ENCODE data around the gene UIMC1.
"Not testable (repeated sequence)": the region's sequence is repeated elsewhere in the genome, so short reads cannot be mapped to it uniquely, and the experiment has no call there.

The UIMC1 gene

GRCh38 chr5:176987583-176987982 is 19.0 kb downstream of the UIMC1 start:
- Histone ChIP-seq H3K36me3 (ENCODE audit: control insufficient read depth, insufficient read depth, low read length) (no peaks in the 10 kb centered on the region), H3K4me1 (ENCODE audit: control insufficient read depth, insufficient read depth, low read length) (no peaks in the 10 kb centered on the region), H3K9ac (ENCODE audit: low read depth, low read length) (no peak overlapping the region), H3K27ac (ENCODE audit: low read depth, low read length) (no peak overlapping the region), H3K9me3 (ENCODE audit: control insufficient read depth, insufficient read depth, low read length) (peaks cover 11% of the 10 kb centered on the region), H3K4me3 (ENCODE audit: low read depth, low read length) (no peak overlapping the region), H3K27me3 (ENCODE audit: control insufficient read depth, insufficient read depth, low read length) (no peaks in the 10 kb centered on the region)

- no peak overlapping the region for H3K4me3 ChIP-seq (ENCODE audit: low read depth, low read length)
- peaks cover 11% of the 10 kb centered on the region for H3K9me3 ChIP-seq (ENCODE audit: control insufficient read depth, insufficient read depth, low read length)
- H3K27ac ChIP-seq (ENCODE audit: low read depth, low read length) = no peak overlapping the region
- H3K36me3 ChIP-seq (ENCODE audit: control insufficient read depth, insufficient read depth, low read length) = peaks cover 12% of the 10 kb centered on the region
- H3K9ac ChIP-seq (ENCODE audit: low read depth, low read length) = no peak overlapping the region
- H3K27me3 ChIP-seq (ENCODE audit: control insufficient read depth, insufficient read depth, low read length) = no peaks in the 10 kb centered on the region
- H3K4me1 ChIP-seq (ENCODE audit: control insufficient read depth, insufficient read depth, low read length) = no peaks in the 10 kb centered on the region
Measured at GRCh38 chr5:176986280-176986679, 20.3 kb downstream of the UIMC1 start.

GRCh38 chr5:176985516-176985915 is 21.1 kb downstream of the UIMC1 start:
- peaks cover 11% of the 10 kb centered on the region for H3K9me3 ChIP-seq (ENCODE audit: control insufficient read depth, insufficient read depth, low read length)
- no peak overlapping the region for H3K27ac ChIP-seq (ENCODE audit: low read depth, low read length)
- H3K4me1 ChIP-seq (ENCODE audit: control insufficient read depth, insufficient read depth, low read length) = no peaks in the 10 kb centered on the region
- H3K9ac ChIP-seq (ENCODE audit: low read depth, low read length) = no peak overlapping the region
- H3K27me3 ChIP-seq (ENCODE audit: control insufficient read depth, insufficient read depth, low read length) = no peaks in the 10 kb centered on the region
- no peak overlapping the region for H3K4me3 ChIP-seq (ENCODE audit: low read depth, low read length)
- H3K36me3 ChIP-seq (ENCODE audit: control insufficient read depth, insufficient read depth, low read length) = peaks cover 20% of the 10 kb centered on the region

GRCh38 chr5:176984176-176984575 is 22.4 kb downstream of the UIMC1 start:
- H3K4me1 ChIP-seq (ENCODE audit: control insufficient read depth, insufficient read depth, low read length); H3K9ac ChIP-seq (ENCODE audit: low read depth, low read length); H3K27ac ChIP-seq (ENCODE audit: low read depth, low read length); H3K27me3 ChIP-seq (ENCODE audit: control insufficient read depth, insufficient read depth, low read length); H3K4me3 ChIP-seq (ENCODE audit: low read depth, low read length): not testable (repeated sequence)
- Histone ChIP-seq H3K36me3 (ENCODE audit: control insufficient read depth, insufficient read depth, low read length) (peaks cover 33% of the 10 kb centered on the region), H3K9me3 (ENCODE audit: control insufficient read depth, insufficient read depth, low read length) (peaks cover 11% of the 10 kb centered on the region)

GRCh38 chr5:176983593-176983992 is 23.0 kb downstream of the UIMC1 start:
- not testable (repeated sequence) for H3K27ac ChIP-seq (ENCODE audit: low read depth, low read length); H3K27me3 ChIP-seq (ENCODE audit: control insufficient read depth, insufficient read depth, low read length); H3K4me3 ChIP-seq (ENCODE audit: low read depth, low read length); H3K4me1 ChIP-seq (ENCODE audit: control insufficient read depth, insufficient read depth, low read length); H3K9ac ChIP-seq (ENCODE audit: low read depth, low read length)
- Histone ChIP-seq H3K9me3 (ENCODE audit: control insufficient read depth, insufficient read depth, low read length) (peaks cover 11% of the 10 kb centered on the region), H3K36me3 (ENCODE audit: control insufficient read depth, insufficient read depth, low read length) (peaks cover 38% of the 10 kb centered on the region)

GRCh38 chr5:176983112-176983511 is 23.5 kb downstream of the UIMC1 start:
- H3K36me3 ChIP-seq (ENCODE audit: control insufficient read depth, insufficient read depth, low read length) = peaks cover 42% of the 10 kb centered on the region
- not testable (repeated sequence) for H3K27me3 ChIP-seq (ENCODE audit: control insufficient read depth, insufficient read depth, low read length); H3K9ac ChIP-seq (ENCODE audit: low read depth, low read length); H3K4me1 ChIP-seq (ENCODE audit: control insufficient read depth, insufficient read depth, low read length); H3K4me3 ChIP-seq (ENCODE audit: low read depth, low read length); H3K27ac ChIP-seq (ENCODE audit: low read depth, low read length)
- H3K9me3 ChIP-seq (ENCODE audit: control insufficient read depth, insufficient read depth, low read length) = peaks cover 11% of the 10 kb centered on the region

- Histone ChIP-seq H3K9ac (ENCODE audit: low read depth, low read length) (no peak overlapping the region), H3K9me3 (ENCODE audit: control insufficient read depth, insufficient read depth, low read length) (peaks cover 6% of the 10 kb centered on the region), H3K36me3 (ENCODE audit: control insufficient read depth, insufficient read depth, low read length) (peaks cover 48% of the 10 kb centered on the region), H3K27me3 (ENCODE audit: control insufficient read depth, insufficient read depth, low read length) (no peaks in the 10 kb centered on the region), H3K4me1 (ENCODE audit: control insufficient read depth, insufficient read depth, low read length) (no peaks in the 10 kb centered on the region), H3K4me3 (ENCODE audit: low read depth, low read length) (no peak overlapping the region), H3K27ac (ENCODE audit: low read depth, low read length) (no peak overlapping the region)
Measured at GRCh38 chr5:176980818-176981217, 25.8 kb downstream of the UIMC1 start.

- Histone ChIP-seq H3K36me3 (ENCODE audit: control insufficient read depth, insufficient read depth, low read length) (peaks cover 57% of the 10 kb centered on the region), H3K9me3 (ENCODE audit: control insufficient read depth, insufficient read depth, low read length) (no peaks in the 10 kb centered on the region; the same call in 1 of the 2 replicates), H3K27me3 (ENCODE audit: control insufficient read depth, insufficient read depth, low read length) (no peaks in the 10 kb centered on the region), H3K9ac (ENCODE audit: low read depth, low read length) (no peak overlapping the region), H3K4me1 (ENCODE audit: control insufficient read depth, insufficient read depth, low read length) (no peaks in the 10 kb centered on the region), H3K4me3 (ENCODE audit: low read depth, low read length) (no peak overlapping the region), H3K27ac (ENCODE audit: low read depth, low read length) (no peak overlapping the region)
Measured at GRCh38 chr5:176979669-176980068, 26.9 kb downstream of the UIMC1 start.

GRCh38 chr5:176965633-176966032 is 40.9 kb downstream of the UIMC1 start:
- Histone ChIP-seq H3K27me3 (ENCODE audit: control insufficient read depth, insufficient read depth, low read length) (no peaks in the 10 kb centered on the region), H3K27ac (ENCODE audit: low read depth, low read length) (no peak overlapping the region), H3K36me3 (ENCODE audit: control insufficient read depth, insufficient read depth, low read length) (peaks cover 56% of the 10 kb centered on the region), H3K9me3 (ENCODE audit: control insufficient read depth, insufficient read depth, low read length) (no peaks in the 10 kb centered on the region), H3K4me1 (ENCODE audit: control insufficient read depth, insufficient read depth, low read length) (no peaks in the 10 kb centered on the region), H3K9ac (ENCODE audit: low read depth, low read length) (no peak overlapping the region), H3K4me3 (ENCODE audit: low read depth, low read length) (no peak overlapping the region)

- H3K9ac ChIP-seq (ENCODE audit: low read depth, low read length) = no peak overlapping the region
- peaks cover 45% of the 10 kb centered on the region for H3K36me3 ChIP-seq (ENCODE audit: control insufficient read depth, insufficient read depth, low read length)
- H3K4me1 ChIP-seq (ENCODE audit: control insufficient read depth, insufficient read depth, low read length) = no peaks in the 10 kb centered on the region
- H3K27ac ChIP-seq (ENCODE audit: low read depth, low read length) = no peak overlapping the region
- no peaks in the 10 kb centered on the region for H3K27me3 ChIP-seq (ENCODE audit: control insufficient read depth, insufficient read depth, low read length)
- H3K4me3 ChIP-seq (ENCODE audit: low read depth, low read length) = no peak overlapping the region
- H3K9me3 ChIP-seq (ENCODE audit: control insufficient read depth, insufficient read depth, low read length) = no peaks in the 10 kb centered on the region
Measured at GRCh38 chr5:176959051-176959450, 47.5 kb downstream of the UIMC1 start.

GRCh38 chr5:176956756-176957155 is 49.8 kb downstream of the UIMC1 start:
- H3K27me3 ChIP-seq (ENCODE audit: control insufficient read depth, insufficient read depth, low read length) = no peaks in the 10 kb centered on the region
- H3K36me3 ChIP-seq (ENCODE audit: control insufficient read depth, insufficient read depth, low read length) = peaks cover 67% of the 10 kb centered on the region
- no peak overlapping the region for H3K27ac ChIP-seq (ENCODE audit: low read depth, low read length)

GRCh38 chr5:176955895-176956294 is 50.7 kb downstream of the UIMC1 start:
- Histone ChIP-seq H3K9me3 (ENCODE audit: control insufficient read depth, insufficient read depth, low read length) (no peaks in the 10 kb centered on the region), H3K27ac (ENCODE audit: low read depth, low read length) (no peak overlapping the region), H3K4me3 (ENCODE audit: low read depth, low read length) (no peak overlapping the region), H3K27me3 (ENCODE audit: control insufficient read depth, insufficient read depth, low read length) (no peaks in the 10 kb centered on the region), H3K4me1 (ENCODE audit: control insufficient read depth, insufficient read depth, low read length) (no peaks in the 10 kb centered on the region), H3K36me3 (ENCODE audit: control insufficient read depth, insufficient read depth, low read length) (peaks cover 75% of the 10 kb centered on the region), H3K9ac (ENCODE audit: low read depth, low read length) (no peak overlapping the region)

More at GRCh38 chr5:176956756-176957155, 49.8 kb downstream of the UIMC1 start:
- Histone ChIP-seq H3K9ac (ENCODE audit: low read depth, low read length) (no peak overlapping the region), H3K4me3 (ENCODE audit: low read depth, low read length) (no peak overlapping the region), H3K4me1 (ENCODE audit: control insufficient read depth, insufficient read depth, low read length) (no peaks in the 10 kb centered on the region), H3K9me3 (ENCODE audit: control insufficient read depth, insufficient read depth, low read length) (no peaks in the 10 kb centered on the region)
